H54 (cell line): ENCODE results near the gene ARMC2.
"Not testable (repeated sequence)": the region's sequence is repeated elsewhere in the genome, so short reads cannot be mapped to it uniquely, and the experiment has no call there.

Experiments used
- DNase-seq: peaks from one replicate; pipeline ENCODE4 v3.0.0; 2011; ENCODE audit warnings: low spot score, mixed read lengths; ENCODE audit not compliant: insufficient read length
- FAIRE-seq: peaks from 3 replicates; lab custom pipeline; 2011; peaks lifted over from hg19 to GRCh38; lab: Jason Lieb, UNC
- POLR2A ChIP-seq: IDR thresholded peaks from 2 replicates; pipeline ENCODE4 v1.6.1; 2011; ENCODE audit warnings: low read depth, mild to moderate bottlenecking, low read length

Gene ARMC2

GRCh38 chr6:108848116-108848868, at the start of gene ARMC2:
ARMC2 (plus strand) TSS chr6:108848422; CDS start chr6:108854268, 5,846 bp downstream.
- TF ChIP-seq POLR2A: peak; percentile 68
- DNase-seq: peak; percentile 83
- FAIRE-seq: no peak

- no peak for TF ChIP-seq POLR2A
- no peak for FAIRE-seq
- DNase-seq: no peak
Observed at GRCh38 chr6:108798670-108799353, 49.4 kb upstream of the ARMC2 start.

GRCh38 chr6:108799354-108799717, 48.9 kb upstream of the ARMC2 start:
- no peak for FAIRE-seq
- no peak for TF ChIP-seq POLR2A
- no peak for DNase-seq

- TF ChIP-seq POLR2A: no peak
- DNase-seq: no peak
- FAIRE-seq: no peak
Observed at GRCh38 chr6:108799791-108800190, 48.4 kb upstream of the ARMC2 start.

- TF ChIP-seq POLR2A: no peak
- no peak for FAIRE-seq
- DNase-seq: no peak
Observed at GRCh38 chr6:108800427-108800864, 47.8 kb upstream of the ARMC2 start.

- no peak for FAIRE-seq
- TF ChIP-seq POLR2A: no peak
- DNase-seq: no peak
Observed at GRCh38 chr6:108801366-108801765, 46.9 kb upstream of the ARMC2 start.

GRCh38 chr6:108803982-108804490, 44.2 kb upstream of the ARMC2 start:
- no peak for TF ChIP-seq POLR2A

GRCh38 chr6:108804956-108805355, 43.3 kb upstream of the ARMC2 start:
- TF ChIP-seq POLR2A: no peak

More at GRCh38 chr6:108803982-108804490, 44.2 kb upstream of the ARMC2 start:
- DNase-seq (no peak), FAIRE-seq (no peak)

GRCh38 chr6:108805611-108806167, 42.5 kb upstream of the ARMC2 start:
- DNase-seq: no peak
- no peak for FAIRE-seq
- TF ChIP-seq POLR2A: no peak

More at GRCh38 chr6:108804956-108805355, 43.3 kb upstream of the ARMC2 start:
- DNase-seq: no peak
- FAIRE-seq: no peak

GRCh38 chr6:108806171-108806570, 42.1 kb upstream of the ARMC2 start:
- TF ChIP-seq POLR2A: no peak
- DNase-seq (no peak), FAIRE-seq (no peak)

- DNase-seq (no peak), FAIRE-seq (no peak)
- no peak for TF ChIP-seq POLR2A
Observed at GRCh38 chr6:108806665-108807064, 41.6 kb upstream of the ARMC2 start.

GRCh38 chr6:108807928-108808327, 40.3 kb upstream of the ARMC2 start:
- no peak for TF ChIP-seq POLR2A
- DNase-seq (no peak), FAIRE-seq (no peak)

- DNase-seq: no peak
- TF ChIP-seq POLR2A: no peak
- FAIRE-seq: no peak
Observed at GRCh38 chr6:108809211-108809610, 39.0 kb upstream of the ARMC2 start.

GRCh38 chr6:108810057-108810643, 38.1 kb upstream of the ARMC2 start:
- DNase-seq (no peak), FAIRE-seq (no peak)

GRCh38 chr6:108811490-108811889, 36.7 kb upstream of the ARMC2 start:
- DNase-seq (no peak), FAIRE-seq (no peak)
- no peak for TF ChIP-seq POLR2A

More at GRCh38 chr6:108810057-108810643, 38.1 kb upstream of the ARMC2 start:
- no peak for TF ChIP-seq POLR2A

- FAIRE-seq, DNase-seq: not testable (repeated sequence)
Observed at GRCh38 chr6:108813218-108813617, 35.0 kb upstream of the ARMC2 start.

- FAIRE-seq, DNase-seq: not testable (repeated sequence)
Observed at GRCh38 chr6:108817276-108817675, 30.9 kb upstream of the ARMC2 start.
